ENCODE measurements around the gene CMTM7.

CMTM7 gene

GRCh38 chr3:32474201-32474600 is 82.5 kb downstream of the CMTM7 start (continued):
- TF ChIP-seq, protein P1, sequence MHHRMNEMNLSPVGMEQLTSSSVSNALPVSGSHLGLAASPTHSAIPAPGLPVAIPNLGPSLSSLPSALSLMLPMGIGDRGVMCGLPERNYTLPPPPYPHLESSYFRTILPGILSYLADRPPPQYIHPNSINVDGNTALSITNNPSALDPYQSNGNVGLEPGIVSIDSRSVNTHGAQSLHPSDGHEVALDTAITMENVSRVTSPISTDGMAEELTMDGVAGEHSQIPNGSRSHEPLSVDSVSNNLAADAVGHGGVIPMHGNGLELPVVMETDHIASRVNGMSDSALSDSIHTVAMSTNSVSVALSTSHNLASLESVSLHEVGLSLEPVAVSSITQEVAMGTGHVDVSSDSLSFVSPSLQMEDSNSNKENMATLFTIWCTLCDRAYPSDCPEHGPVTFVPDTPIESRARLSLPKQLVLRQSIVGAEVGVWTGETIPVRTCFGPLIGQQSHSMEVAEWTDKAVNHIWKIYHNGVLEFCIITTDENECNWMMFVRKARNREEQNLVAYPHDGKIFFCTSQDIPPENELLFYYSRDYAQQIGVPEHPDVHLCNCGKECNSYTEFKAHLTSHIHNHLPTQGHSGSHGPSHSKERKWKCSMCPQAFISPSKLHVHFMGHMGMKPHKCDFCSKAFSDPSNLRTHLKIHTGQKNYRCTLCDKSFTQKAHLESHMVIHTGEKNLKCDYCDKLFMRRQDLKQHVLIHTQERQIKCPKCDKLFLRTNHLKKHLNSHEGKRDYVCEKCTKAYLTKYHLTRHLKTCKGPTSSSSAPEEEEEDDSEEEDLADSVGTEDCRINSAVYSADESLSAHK (tag by site-specific recombination; IDR thresholded peaks at IDR 0.05), result no peak
- TF ChIP-seq ZFP3 (tag by site-specific recombination; IDR thresholded peaks at IDR 0.05; ENCODE audit: low read depth) (no peak), ZNF416 (tag by site-specific recombination; IDR thresholded peaks at IDR 0.05) (no peak), SCRT2 (tag by site-specific recombination; IDR thresholded peaks at IDR 0.05) (peak; percentile 85), MYNN (tag by site-specific recombination; IDR thresholded peaks at IDR 0.05; ENCODE audit: borderline replicate concordance) (no peak)

GRCh38 chr3:32480604-32481003 is 89.0 kb downstream of the CMTM7 start:
- no peak overlapping the region for H3K27ac ChIP-seq (ENCODE audit: extremely low read depth, low read depth, low read length)
- no peaks in the 10 kb centered on the region for H3K9me3 ChIP-seq (ENCODE audit: control insufficient read depth, insufficient read depth, low read depth, low read length)
- CTCF ChIA-PET, result interaction anchor here (0.6 to 0.7 kb wide), 2 partner anchors 12 to 105 kb away, joined by 4 read pairs; no protein-coding TSS in a partner anchor
- POLR2A ChIA-PET, result no interaction called here
- peaks cover 0 to 15% of the 10 kb centered on the region in 2 experiments; a peak in 1 of 3 replicates for H3K36me3 ChIP-seq (ENCODE audit: control insufficient read depth in 2 of 2, insufficient read depth in 1 of 2, low read length in 2 of 2)
- H3K4me3 ChIP-seq (ENCODE audit: low read depth, low read length), result no peak overlapping the region
- H3K4me1 ChIP-seq (ENCODE audit: control insufficient read depth, insufficient read depth, low read length), result no peaks in the 10 kb centered on the region; the same call in 1 of the 2 replicates
- TF ChIP-seq ZNF274 (IDR thresholded peaks at IDR 0.05; ENCODE audit: low read length), result no peak
- TF ChIP-seq ZNF274 (tag by site-specific recombination; IDR thresholded peaks at IDR 0.05; ENCODE audit: borderline replicate concordance), result no peak
- no peak for TF ChIP-seq ZSCAN4 (tag by site-specific recombination; IDR thresholded peaks at IDR 0.05)
- no peak for TF ChIP-seq ZNF16 (tag by site-specific recombination; IDR thresholded peaks at IDR 0.05; ENCODE audit: low read depth)
- TF ChIP-seq ZNF324 (tag by site-specific recombination; IDR thresholded peaks at IDR 0.05), result no peak
- TF ChIP-seq, protein P2, sequence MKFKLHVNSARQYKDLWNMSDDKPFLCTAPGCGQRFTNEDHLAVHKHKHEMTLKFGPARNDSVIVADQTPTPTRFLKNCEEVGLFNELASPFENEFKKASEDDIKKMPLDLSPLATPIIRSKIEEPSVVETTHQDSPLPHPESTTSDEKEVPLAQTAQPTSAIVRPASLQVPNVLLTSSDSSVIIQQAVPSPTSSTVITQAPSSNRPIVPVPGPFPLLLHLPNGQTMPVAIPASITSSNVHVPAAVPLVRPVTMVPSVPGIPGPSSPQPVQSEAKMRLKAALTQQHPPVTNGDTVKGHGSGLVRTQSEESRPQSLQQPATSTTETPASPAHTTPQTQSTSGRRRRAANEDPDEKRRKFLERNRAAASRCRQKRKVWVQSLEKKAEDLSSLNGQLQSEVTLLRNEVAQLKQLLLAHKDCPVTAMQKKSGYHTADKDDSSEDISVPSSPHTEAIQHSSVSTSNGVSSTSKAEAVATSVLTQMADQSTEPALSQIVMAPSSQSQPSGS (tag by site-specific recombination; IDR thresholded peaks at IDR 0.05; ENCODE audit: low read depth), result no peak
- no peak for TF ChIP-seq ZBTB11 (tag by site-specific recombination; conservative IDR thresholded peaks at IDR 0.05; ENCODE audit: low read depth)
- TF ChIP-seq ZNF513 (tag by site-specific recombination; IDR thresholded peaks at IDR 0.05), result no peak
- TF ChIP-seq SETDB1 (IDR thresholded peaks at IDR 0.05; ENCODE audit: insufficient read length, low read length), result no peak
- no peak for TF ChIP-seq ZNF629 (tag by site-specific recombination; IDR thresholded peaks at IDR 0.05)
- no peak for TF ChIP-seq SCRT1 (tag by site-specific recombination; IDR thresholded peaks at IDR 0.05; ENCODE audit: borderline replicate concordance)
- no peak for TF ChIP-seq ZNF624 (tag by site-specific recombination; IDR thresholded peaks at IDR 0.05)
- TF ChIP-seq ZNF302 (tag by site-specific recombination; IDR thresholded peaks at IDR 0.05; ENCODE audit: low read depth), result no peak
- no peak for TF ChIP-seq RBAK (tag by site-specific recombination; IDR thresholded peaks at IDR 0.05)

Data from HEK293 (cell line).